ENCODE results near the gene ZBTB18.

GRCh38 chr1:244060686-244061085, 9.6 kb downstream of the ZBTB18 start:
- no peak for TF ChIP-seq CTCF (IDR thresholded peaks at IDR 0.05; ENCODE audit: low read length)
- no peak for TF ChIP-seq EZH2 (IDR thresholded peaks at IDR 0.05; ENCODE audit: borderline replicate concordance, low read length)

All from OCI-LY1 (cell line).